Vagina (tissue), 2 donors: ENCODE data around the gene ADGRL3.

ENCODE experiments used
- POLR2A ChIP-seq, 2 donors: fragments of 450-650 bp; IDR thresholded peaks; one replicate each; pipeline ENCODE4 v1.6.1; 2017; ENCODE audit warnings: antibody characterized with exemption in 2 of 2, mild to moderate bottlenecking in 2 of 2, moderate library complexity in 2 of 2
- POLR2AphosphoS5 ChIP-seq, 2 donors: sonication (generic); formaldehyde crosslinking; IDR thresholded peaks; one replicate each; pipeline ENCODE4 v1.9.0; 2017; ENCODE audit warnings: antibody characterized with exemption in 2 of 2, mild to moderate bottlenecking in 2 of 2, low read depth in 1 of 2; ENCODE audit not compliant: insufficient read depth in 1 of 2
- TF ChIP-seq, protein P1 (sequence below), 3 experiments: fragments of 450-650 bp in 2 of 3; fragments of 200-600 bp in 1 of 3; sonication (generic) in 1 of 3; IDR thresholded peaks; one replicate each; pipeline ENCODE4 v1.5.1; 2017 to 2019; ENCODE audit warnings: antibody characterized with exemption in 3 of 3, mild to moderate bottlenecking in 2 of 3, moderate library complexity in 2 of 3

- TF ChIP-seq, protein P1, sequence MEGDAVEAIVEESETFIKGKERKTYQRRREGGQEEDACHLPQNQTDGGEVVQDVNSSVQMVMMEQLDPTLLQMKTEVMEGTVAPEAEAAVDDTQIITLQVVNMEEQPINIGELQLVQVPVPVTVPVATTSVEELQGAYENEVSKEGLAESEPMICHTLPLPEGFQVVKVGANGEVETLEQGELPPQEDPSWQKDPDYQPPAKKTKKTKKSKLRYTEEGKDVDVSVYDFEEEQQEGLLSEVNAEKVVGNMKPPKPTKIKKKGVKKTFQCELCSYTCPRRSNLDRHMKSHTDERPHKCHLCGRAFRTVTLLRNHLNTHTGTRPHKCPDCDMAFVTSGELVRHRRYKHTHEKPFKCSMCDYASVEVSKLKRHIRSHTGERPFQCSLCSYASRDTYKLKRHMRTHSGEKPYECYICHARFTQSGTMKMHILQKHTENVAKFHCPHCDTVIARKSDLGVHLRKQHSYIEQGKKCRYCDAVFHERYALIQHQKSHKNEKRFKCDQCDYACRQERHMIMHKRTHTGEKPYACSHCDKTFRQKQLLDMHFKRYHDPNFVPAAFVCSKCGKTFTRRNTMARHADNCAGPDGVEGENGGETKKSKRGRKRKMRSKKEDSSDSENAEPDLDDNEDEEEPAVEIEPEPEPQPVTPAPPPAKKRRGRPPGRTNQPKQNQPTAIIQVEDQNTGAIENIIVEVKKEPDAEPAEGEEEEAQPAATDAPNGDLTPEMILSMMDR (IDR thresholded peaks at IDR 0.05): no peak
- TF ChIP-seq POLR2A (IDR thresholded peaks at IDR 0.05): no peak
- no peak for TF ChIP-seq POLR2AphosphoS5 (IDR thresholded peaks at IDR 0.05; ENCODE audit: insufficient read depth in 1 of 2, low read depth in 1 of 2)
These were observed 93.7 kb downstream of the ADGRL3 start for GRCh38 chr4:61293707-61294400.
